Fibroblast of lung (primary cell): Measurements from ENCODE around the gene FHIT.

Experiments
- CTCF ChIP-seq, 2 donors: IDR thresholded peaks in 1 of 2; conservative IDR thresholded peaks in 1 of 2; 1 replicate in 1 of 2; 2 replicates in 1 of 2; pipeline ENCODE4 v1.5.1; 2011 to 2012; ENCODE audit warnings: low read length in 2 of 2, control low read depth in 1 of 2, inconsistent platforms in 1 of 2, low read depth in 1 of 2, mild to moderate bottlenecking in 1 of 2
- EZH2 ChIP-seq: IDR thresholded peaks from 2 replicates; pipeline ENCODE4 v1.5.1; 2012; ENCODE audit warnings: low read length, control low read depth, mild to moderate bottlenecking; ENCODE audit errors: missing control alignments

- TF ChIP-seq CTCF (conservative IDR thresholded peaks at IDR 0.05 in 1 of 2, IDR thresholded peaks at IDR 0.05 in 1 of 2; ENCODE audit: low read depth in 1 of 2, low read length in 2 of 2) = no peak
- TF ChIP-seq EZH2 = no peak
Observed at GRCh38 chr3:60056404-60056803, 1194.8 kb downstream of the FHIT start.
